Measurements from ENCODE around the gene TMEM126A. TPM values are rescaled to one million over a fixed set of nuclear protein-coding genes. Genes with fewer than 3 reads are reported as not detected.

TMEM126A gene
- total and polyA plus RNA-seq, 5 donors: 48.4 to 140 (median 60.2) TPM

DNA sequence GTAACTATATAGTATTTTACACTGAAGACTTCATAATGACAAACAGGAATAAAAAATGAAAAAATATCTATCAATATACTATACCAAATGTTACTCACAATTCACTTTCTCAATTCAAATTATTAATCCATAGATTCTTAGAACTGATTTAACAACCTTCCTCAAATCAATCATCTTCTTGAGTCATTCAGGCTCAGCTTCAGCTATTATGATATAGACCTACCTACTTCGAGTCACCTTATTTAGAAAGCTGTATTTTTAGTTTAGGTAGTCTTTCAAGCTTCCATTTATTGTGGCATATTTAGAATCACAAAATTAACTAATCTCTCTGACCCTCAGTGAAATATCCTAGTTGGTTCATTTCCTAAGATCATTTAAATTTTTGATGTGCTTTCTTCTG lies 9.0 kb downstream of the TMEM126A start:
- Histone ChIP-seq H3K4me1 (ENCODE audit: control insufficient read depth, insufficient read depth, low read length) (no peaks in the 10 kb centered on the region), H3K9me3 (ENCODE audit: control insufficient read depth, low read length) (no peaks in the 10 kb centered on the region), H3K27me3 (ENCODE audit: control insufficient read depth, insufficient read depth) (no peaks in the 10 kb centered on the region), H3K4me3 (ENCODE audit: low read length) (no peak overlapping the region), H3K27ac (ENCODE audit: low read length) (no peak overlapping the region)
- WGBS: 87% methylated on average over 1 of the region's 1 CpG
- DNase-seq: no peak
- intact Hi-C loops (cut with DNase I): no loop called here
- no peak for ATAC-seq

DNA sequence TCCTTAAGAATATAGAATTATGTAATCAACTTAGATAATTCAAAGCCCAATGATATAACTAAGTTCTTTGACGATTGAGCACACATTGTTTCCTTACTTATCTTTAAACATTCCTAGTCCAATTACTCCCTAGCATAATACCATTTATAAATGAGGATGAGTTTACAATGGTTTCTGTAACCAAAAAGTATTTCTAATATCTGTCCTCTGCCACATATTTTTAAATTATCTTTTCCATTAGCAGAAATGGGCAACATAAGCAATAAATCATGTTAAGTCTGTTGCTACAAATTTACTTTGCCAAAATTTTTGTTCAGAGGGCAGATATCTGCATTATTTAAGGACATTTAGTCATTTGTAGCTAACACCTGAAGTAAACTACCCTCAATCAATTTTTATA lies 10.4 kb downstream of the TMEM126A start:
- ATAC-seq: no peak
- intact Hi-C loops (cut with DNase I): no loop called here
- H3K27ac ChIP-seq (ENCODE audit: low read length): no peak overlapping the region

DNA sequence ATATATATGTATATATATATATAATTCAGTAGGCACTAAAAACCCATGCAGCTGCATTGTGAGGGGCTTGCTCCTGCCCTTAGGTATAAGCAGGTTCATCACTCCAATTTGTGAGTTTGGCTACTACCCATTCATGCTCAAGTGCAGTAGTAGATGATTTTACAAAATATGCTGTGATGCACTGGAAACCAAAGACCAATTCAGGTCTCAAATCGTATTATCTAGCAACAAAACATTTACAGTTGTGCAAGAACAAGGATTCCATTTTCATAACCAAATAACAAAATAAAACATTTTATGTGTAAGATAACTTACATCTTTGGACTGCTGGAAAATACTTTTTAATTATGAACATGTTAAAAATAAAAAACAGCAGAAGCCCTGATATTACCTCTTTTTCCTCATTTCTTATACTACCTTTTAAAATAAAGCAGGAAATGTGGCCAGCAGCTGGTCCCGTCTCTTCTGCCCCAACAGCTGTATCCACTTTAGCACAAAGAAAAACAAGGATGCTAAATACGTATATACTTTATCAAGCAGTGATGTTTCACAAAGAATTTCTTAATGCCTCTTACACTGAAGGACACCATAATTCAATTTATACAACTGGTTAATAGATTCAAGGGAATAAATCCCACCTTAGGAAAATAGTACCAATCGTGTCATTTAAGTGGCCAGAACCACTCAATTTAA lies 14.4 kb downstream of the TMEM126A start:
- Histone ChIP-seq H3K9me3 (ENCODE audit: control insufficient read depth, low read length) (no peaks in the 10 kb centered on the region), H3K27ac (ENCODE audit: low read length) (no peak overlapping the region), H3K27me3 (ENCODE audit: control insufficient read depth, insufficient read depth) (no peaks in the 10 kb centered on the region), H3K4me3 (ENCODE audit: low read length) (peak overlapping the region; percentile 84), H3K4me1 (ENCODE audit: control insufficient read depth, insufficient read depth, low read length) (no peaks in the 10 kb centered on the region)
- intact Hi-C loops (cut with DNase I): loop anchor here in 1 of 4 donors (5.0 kb wide), 1 partner anchor 35 kb away; the partner anchor contains the start of genes DLG2 and TMEM126B
- no peak for ATAC-seq
- 6% methylated on average over 4 of the region's 4 CpGs for WGBS
- DNase-seq: no peak

More for the DNA sequence above, 10.4 kb downstream of the TMEM126A start:
- Histone ChIP-seq H3K4me3 (ENCODE audit: low read length) (no peak overlapping the region), H3K4me1 (ENCODE audit: control insufficient read depth, insufficient read depth, low read length) (no peaks in the 10 kb centered on the region), H3K9me3 (ENCODE audit: control insufficient read depth, low read length) (no peaks in the 10 kb centered on the region), H3K27me3 (ENCODE audit: control insufficient read depth, insufficient read depth) (no peaks in the 10 kb centered on the region)
- WGBS: 22% methylated on average over 1 of the region's 1 CpG
- no peak for DNase-seq

DNA sequence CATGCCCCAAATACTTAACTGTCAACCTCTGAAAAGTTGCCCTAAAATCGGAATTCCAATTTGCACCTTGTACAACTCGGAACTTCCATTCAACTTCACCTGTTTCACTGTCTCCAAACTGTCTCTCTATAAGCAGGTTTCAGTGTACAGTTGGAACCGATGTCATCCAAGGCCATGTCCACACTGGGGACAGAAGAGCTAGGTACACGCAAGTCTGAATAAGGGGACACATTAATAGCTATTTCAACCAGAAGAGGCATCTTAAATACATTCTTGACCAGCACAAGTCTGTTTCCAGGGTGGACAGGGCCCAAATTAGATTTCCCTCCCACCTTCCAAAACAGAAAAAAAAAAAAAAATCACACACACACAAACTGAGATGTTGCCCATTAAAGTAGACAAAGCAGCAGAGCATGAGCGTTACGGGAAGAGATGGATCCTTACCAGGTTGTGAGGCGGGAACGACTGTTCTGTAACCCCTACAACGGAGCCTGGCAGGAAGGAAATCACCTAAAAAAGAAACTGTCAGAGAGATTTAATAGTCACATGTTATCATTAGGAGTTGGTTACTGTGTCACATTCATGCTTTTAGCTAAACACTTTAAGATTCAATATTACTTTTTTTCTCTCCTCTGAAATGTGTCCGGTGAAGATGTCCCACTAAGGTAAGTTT lies 15.4 kb downstream of the TMEM126A start:
- ATAC-seq (no peak), DNase-seq (no peak)
- no peaks in the 10 kb centered on the region for H3K4me1 ChIP-seq (ENCODE audit: control insufficient read depth, insufficient read depth, low read length)
- intact Hi-C loops (cut with DNase I): loop anchor here in 1 of 4 donors (5.0 kb wide), 1 partner anchor 36 kb away; the partner anchor contains the start of genes DLG2 and TMEM126B
- 3% methylated on average over 10 of the region's 10 CpGs for WGBS
- peak overlapping the region; percentile 84 for H3K4me3 ChIP-seq (ENCODE audit: low read length)
- no peaks in the 10 kb centered on the region for H3K27me3 ChIP-seq (ENCODE audit: control insufficient read depth, insufficient read depth)
- no peaks in the 10 kb centered on the region for H3K9me3 ChIP-seq (ENCODE audit: control insufficient read depth, low read length)
- no peak overlapping the region for H3K27ac ChIP-seq (ENCODE audit: low read length)

DNA sequence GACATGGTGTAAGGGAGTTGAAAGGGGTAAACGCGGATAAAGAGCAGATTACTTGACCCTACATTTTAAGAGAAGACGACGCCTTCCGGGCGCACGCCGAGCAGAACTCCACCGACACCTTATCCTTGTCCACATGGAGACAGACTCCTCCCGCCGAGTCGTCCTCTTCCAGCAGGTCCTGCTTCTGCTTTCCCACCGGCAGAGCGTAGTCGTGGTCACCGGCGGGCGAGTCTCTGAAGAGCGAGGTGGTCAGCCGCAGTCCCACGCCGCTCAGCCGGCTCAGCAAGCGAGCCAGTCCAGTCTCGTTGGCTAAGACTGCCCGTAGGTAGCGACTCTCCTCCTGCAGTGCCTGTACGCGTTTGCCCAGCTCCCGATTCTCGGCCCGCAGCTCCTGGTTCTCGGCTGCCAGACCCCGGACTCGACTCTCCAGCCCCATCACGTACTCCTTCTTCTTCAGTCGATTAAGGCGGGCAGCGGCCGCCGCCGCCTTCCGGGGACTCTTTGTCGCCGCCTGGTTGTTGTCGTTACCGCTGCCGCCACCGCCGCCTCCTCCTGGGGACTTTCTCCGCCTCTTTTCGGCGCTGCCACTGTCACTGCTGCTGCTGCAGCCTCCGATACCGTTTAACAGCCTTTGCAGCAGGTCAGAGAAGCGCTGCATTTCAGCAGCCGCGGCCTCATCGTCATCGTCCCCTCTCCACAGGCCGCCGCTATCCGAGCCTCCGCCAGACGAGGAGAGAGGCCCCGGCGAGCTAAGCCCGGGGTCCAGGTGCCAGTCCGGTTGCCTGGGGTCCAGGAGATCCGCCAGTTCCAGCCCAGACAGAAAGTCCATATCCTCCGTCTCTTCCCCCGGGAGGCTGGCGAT lies 16.2 kb downstream of the TMEM126A start:
- peak; percentile 82 to 93 (median 92) for DNase-seq
- H3K27ac ChIP-seq (ENCODE audit: low read length): peak overlapping the region; percentile 99
- H3K4me3 ChIP-seq (ENCODE audit: low read length): peak overlapping the region; percentile 84
- H3K4me1 ChIP-seq (ENCODE audit: control insufficient read depth, insufficient read depth, low read length): no peaks in the 10 kb centered on the region
- intact Hi-C loops (cut with DNase I): loop anchor here in 2 of 4 donors (2.0 to 5.0 kb wide), 2 partner anchors 35 to 37 kb away; partner anchors contain the start of genes TMEM126B (in 2 of the 2) and DLG2 (in 1 of the 2)
- ATAC-seq: peak; percentile 81 to 83
- H3K27me3 ChIP-seq (ENCODE audit: control insufficient read depth, insufficient read depth): no peaks in the 10 kb centered on the region
- H3K9me3 ChIP-seq (ENCODE audit: control insufficient read depth, low read length): no peaks in the 10 kb centered on the region
- under 1% methylated on average over 73 of the region's 73 CpGs for WGBS

DNA sequence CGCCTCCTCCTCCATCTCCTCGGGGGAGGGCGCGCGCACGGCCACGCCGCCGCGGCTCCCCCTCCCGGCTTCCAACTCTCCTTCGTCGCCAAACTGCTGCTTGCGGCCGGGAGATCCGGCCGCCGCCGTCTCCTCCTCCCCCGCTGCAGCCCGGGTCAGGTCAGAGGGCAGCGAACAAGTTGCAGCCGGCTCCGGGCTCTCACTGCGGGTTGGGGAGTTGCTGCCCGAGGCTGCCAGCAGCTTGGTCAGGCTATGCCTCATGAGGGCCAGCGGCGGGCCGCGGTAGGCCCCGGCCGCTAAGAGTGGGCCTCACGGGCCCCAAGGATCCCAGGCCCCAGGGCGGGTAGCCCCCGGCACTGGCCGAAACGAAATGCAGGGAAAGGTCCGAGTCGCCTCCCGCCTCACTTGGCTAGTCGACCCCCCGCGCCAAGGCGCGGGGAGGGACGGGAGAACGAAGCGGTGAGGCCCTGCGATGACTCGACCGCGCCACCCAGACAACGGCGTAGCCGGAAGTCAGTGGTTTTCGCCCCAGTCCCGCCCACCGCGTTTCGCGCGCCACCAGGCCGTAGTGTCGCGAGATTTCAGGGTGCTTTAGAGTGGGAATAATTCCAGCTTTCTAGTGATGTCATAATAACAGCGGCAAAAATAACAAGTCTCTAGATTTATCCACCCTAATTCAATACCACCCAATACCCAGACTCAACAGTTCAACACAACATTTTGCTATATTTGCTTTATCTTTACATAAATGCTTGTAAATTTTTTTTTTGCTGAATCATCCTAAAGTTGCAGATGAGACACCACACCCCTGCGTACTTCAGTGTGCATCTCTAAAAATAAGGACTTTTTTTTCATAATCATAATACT lies 17.1 kb downstream of the TMEM126A start, which contains the start of gene CREBZF:
CREBZF (minus strand) TSS at position 515 of the 867 bp plus-strand sequence; CDS start at position 261, 254 bp downstream.
- Histone ChIP-seq H3K4me1 (ENCODE audit: control insufficient read depth, insufficient read depth, low read length) (no peaks in the 10 kb centered on the region), H3K9me3 (ENCODE audit: control insufficient read depth, low read length) (no peaks in the 10 kb centered on the region), H3K27ac (ENCODE audit: low read length) (peak within 1 kb of the TSS; percentile 99), H3K27me3 (ENCODE audit: control insufficient read depth, insufficient read depth) (no peaks in the 10 kb centered on the region), H3K4me3 (ENCODE audit: low read length) (peak within 1 kb of the TSS; percentile 84)
- intact Hi-C loops (cut with DNase I): loop anchor here in 2 of 4 donors (2.0 to 5.0 kb wide), 2 partner anchors 36 to 38 kb away; partner anchors contain the start of genes TMEM126B (in 2 of the 2) and DLG2 (in 1 of the 2)
- under 1% methylated on average over 67 of the region's 67 CpGs for WGBS
- peak; percentile 95 to 98 (median 97) for DNase-seq
- peak; percentile 97 to 98 for ATAC-seq

DNA sequence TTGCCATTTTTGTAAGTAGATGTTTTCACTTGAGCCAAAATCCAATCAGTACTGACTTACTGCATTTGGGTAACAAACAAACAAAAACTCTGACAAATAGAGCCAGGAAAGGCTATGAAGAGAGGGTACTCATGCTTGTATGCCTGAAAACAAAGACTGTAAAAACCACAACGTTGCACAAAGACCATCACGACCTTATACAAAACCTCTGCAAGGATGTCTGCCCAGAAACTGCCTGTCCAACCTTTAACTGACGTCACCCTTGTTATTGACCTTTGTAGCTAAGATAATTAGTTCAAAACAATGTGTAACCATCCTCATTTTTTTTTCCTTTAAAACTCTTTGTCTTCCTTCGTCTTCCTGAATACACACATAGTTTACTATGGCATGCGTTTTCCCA lies 18.0 kb downstream of the TMEM126A start:
- intact Hi-C loops (cut with DNase I): loop anchor here in 1 of 4 donors (2.0 kb wide), 1 partner anchor 37 kb away; the partner anchor contains the start of gene TMEM126B
- WGBS: 76% methylated on average over 5 of the region's 5 CpGs
- H3K27me3 ChIP-seq (ENCODE audit: control insufficient read depth, insufficient read depth): no peaks in the 10 kb centered on the region
- H3K27ac ChIP-seq (ENCODE audit: low read length): no peak overlapping the region
- DNase-seq (no peak), ATAC-seq (no peak)
- no peaks in the 10 kb centered on the region for H3K4me1 ChIP-seq (ENCODE audit: control insufficient read depth, insufficient read depth, low read length)
- H3K4me3 ChIP-seq (ENCODE audit: low read length): no peak overlapping the region
- no peaks in the 10 kb centered on the region for H3K9me3 ChIP-seq (ENCODE audit: control insufficient read depth, low read length)

DNA sequence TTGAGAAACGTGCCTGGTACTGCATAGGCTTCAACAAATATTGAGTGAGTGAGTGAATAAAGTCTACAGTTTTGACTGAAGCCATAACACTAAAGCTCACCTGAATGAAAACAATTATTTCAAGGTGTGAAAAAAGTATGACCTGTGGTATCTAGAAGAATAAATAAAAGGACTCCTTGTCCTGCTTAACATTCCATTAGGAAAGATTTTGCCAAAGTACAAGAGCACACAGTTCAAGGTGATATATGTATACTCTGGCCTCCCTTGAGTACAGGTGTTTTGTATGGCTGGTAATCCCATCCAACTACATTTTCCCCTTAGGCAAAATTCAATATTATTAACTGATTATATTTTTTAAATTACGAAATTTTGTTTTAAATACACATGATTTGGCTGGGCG lies 18.9 kb downstream of the TMEM126A start:
- 93% methylated on average over 3 of the region's 3 CpGs for WGBS
- DNase-seq: no peak
- intact Hi-C loops (cut with DNase I): no loop called here

DNA sequence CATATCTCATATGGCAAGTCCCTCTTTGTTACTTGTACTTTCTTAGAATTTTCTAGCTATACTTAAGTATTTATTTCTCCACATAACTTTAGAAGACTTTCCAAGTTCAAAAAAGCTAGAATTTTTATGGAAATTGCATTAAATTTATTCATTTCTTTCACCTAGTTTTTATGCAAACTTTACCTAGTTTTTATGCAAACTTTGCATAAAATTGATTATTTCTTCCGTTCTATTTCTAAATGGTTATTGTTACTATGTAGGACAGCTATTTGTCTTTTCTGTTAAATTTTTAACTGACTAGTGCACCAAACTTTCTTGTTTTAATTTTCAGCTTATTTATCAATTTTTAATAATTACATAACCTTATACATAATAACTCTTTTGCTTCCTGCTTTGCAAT lies 20.4 kb downstream of the TMEM126A start:
- WGBS: 94% methylated on average over 1 of the region's 1 CpG
- Histone ChIP-seq H3K4me3 (ENCODE audit: low read length) (no peak overlapping the region), H3K27me3 (ENCODE audit: control insufficient read depth, insufficient read depth) (no peaks in the 10 kb centered on the region), H3K9me3 (ENCODE audit: control insufficient read depth, low read length) (no peaks in the 10 kb centered on the region), H3K27ac (ENCODE audit: low read length) (no peak overlapping the region), H3K4me1 (ENCODE audit: control insufficient read depth, insufficient read depth, low read length) (no peaks in the 10 kb centered on the region)
- no peak for DNase-seq
- intact Hi-C loops (cut with DNase I): no loop called here
- no peak for ATAC-seq

More for the DNA sequence above, 18.9 kb downstream of the TMEM126A start:
- no peaks in the 10 kb centered on the region for H3K4me1 ChIP-seq (ENCODE audit: control insufficient read depth, insufficient read depth, low read length)
- no peak overlapping the region for H3K27ac ChIP-seq (ENCODE audit: low read length)
- no peak overlapping the region for H3K4me3 ChIP-seq (ENCODE audit: low read length)
- no peaks in the 10 kb centered on the region for H3K9me3 ChIP-seq (ENCODE audit: control insufficient read depth, low read length)
- no peaks in the 10 kb centered on the region for H3K27me3 ChIP-seq (ENCODE audit: control insufficient read depth, insufficient read depth)
- no peak for ATAC-seq
